Muscle layer of duodenum (tissue), 2 donors: Measurements from ENCODE around the gene SUPT20HL2.
"Not testable (repeated sequence)": the region's sequence is repeated elsewhere in the genome, so short reads cannot be mapped to it uniquely, and the experiment has no call there.

Experiments used
- H3K27ac ChIP-seq: one replicate; pipeline ENCODE4 v1.7.0; 2013; ENCODE audit warnings: mild to moderate bottlenecking, low read length
- H3K27me3 ChIP-seq: one replicate; pipeline ENCODE4 v1.7.0; 2013; ENCODE audit warnings: low read depth, mild to moderate bottlenecking, control low read depth, low read length
- H3K36me3 ChIP-seq, 2 donors: one replicate each; pipeline ENCODE4 v1.7.0; 2013; ENCODE audit warnings: low read length in 2 of 2, control low read depth in 1 of 2, mild to moderate bottlenecking in 1 of 2; ENCODE audit not compliant: insufficient read depth in 2 of 2, control insufficient read depth in 1 of 2
- H3K4me1 ChIP-seq, 2 donors: one replicate each; pipeline ENCODE4 v1.7.0; 2013; ENCODE audit warnings: low read length in 2 of 2, mild to moderate bottlenecking in 2 of 2, control low read depth in 1 of 2, moderate library complexity in 1 of 2; ENCODE audit not compliant: insufficient read depth in 2 of 2, control insufficient read depth in 1 of 2
- H3K4me3 ChIP-seq, 2 donors: one replicate each; pipeline ENCODE4 v1.7.0; 2013; ENCODE audit warnings: low read length in 2 of 2, low read depth in 1 of 2, mild to moderate bottlenecking in 1 of 2
- H3K9me3 ChIP-seq, 2 donors: one replicate each; pipeline ENCODE4 v1.7.0; 2013; ENCODE audit warnings: low read length in 2 of 2, control low read depth in 1 of 2, mild to moderate bottlenecking in 1 of 2; ENCODE audit not compliant: control insufficient read depth in 1 of 2
- donor health status: healthy.

Gene SUPT20HL2

GRCh38 chrX:24314019-24314635 lies at the start of gene SUPT20HL2:
TSS of gene SUPT20HL2 (minus strand) at chrX:24314069. CDS start at chrX:24313315, 754 bp downstream.
- Histone ChIP-seq H3K27me3 (no peaks in the 10 kb centered on the region), H3K36me3 (no peaks in the 10 kb centered on the region), H3K4me1 (no peaks in the 10 kb centered on the region), H3K9me3 (no peaks in the 10 kb centered on the region), H3K27ac (no peak within 1 kb of the TSS), H3K4me3 (no peak within 1 kb of the TSS)

GRCh38 chrX:24362089-24362745 lies 48.3 kb upstream of the SUPT20HL2 start:
- not testable (repeated sequence) for H3K9me3 ChIP-seq, H3K4me3 ChIP-seq

GRCh38 chrX:24360272-24360671 lies 46.4 kb upstream of the SUPT20HL2 start, which contains the start of gene SUPT20HL1:
TSS of gene SUPT20HL1 (plus strand) at chrX:24360639. CDS start at chrX:24362761, 2,122 bp downstream.
- H3K4me3 ChIP-seq: no peak within 1 kb of the TSS
- no peaks in the 10 kb centered on the region for H3K36me3 ChIP-seq
- no peak within 1 kb of the TSS for H3K27ac ChIP-seq
- no peaks in the 10 kb centered on the region for H3K27me3 ChIP-seq
- H3K9me3 ChIP-seq: no peaks in the 10 kb centered on the region
- H3K4me1 ChIP-seq: no peaks in the 10 kb centered on the region

More at GRCh38 chrX:24362089-24362745, 48.3 kb upstream of the SUPT20HL2 start:
- not testable (repeated sequence) for H3K4me1 ChIP-seq, H3K27me3 ChIP-seq, H3K36me3 ChIP-seq, H3K27ac ChIP-seq

DNA sequence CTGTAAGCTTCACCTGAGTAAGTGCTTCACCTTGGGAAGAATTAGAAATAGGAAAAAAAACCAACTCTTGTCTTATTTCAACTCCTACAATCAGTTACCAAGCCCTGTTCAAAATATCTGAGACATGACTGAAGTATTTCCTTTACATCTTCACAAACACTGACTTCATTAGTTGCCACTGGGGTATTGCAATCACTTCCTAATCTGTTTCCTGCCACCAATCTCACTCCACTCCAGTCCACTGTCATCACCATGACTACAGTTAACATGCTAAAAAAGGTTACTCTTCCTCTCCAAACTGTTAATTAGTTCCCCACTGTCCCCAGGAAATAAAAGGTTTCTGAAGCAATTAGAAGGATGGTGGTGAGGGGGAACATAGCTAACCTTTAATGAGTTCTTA lies 43.2 kb upstream of the SUPT20HL2 start:
- Histone ChIP-seq H3K27ac (no peak overlapping the region), H3K4me3 (no peak overlapping the region), H3K9me3 (no peaks in the 10 kb centered on the region), H3K4me1 (no peaks in the 10 kb centered on the region), H3K36me3 (no peaks in the 10 kb centered on the region), H3K27me3 (no peaks in the 10 kb centered on the region)

DNA sequence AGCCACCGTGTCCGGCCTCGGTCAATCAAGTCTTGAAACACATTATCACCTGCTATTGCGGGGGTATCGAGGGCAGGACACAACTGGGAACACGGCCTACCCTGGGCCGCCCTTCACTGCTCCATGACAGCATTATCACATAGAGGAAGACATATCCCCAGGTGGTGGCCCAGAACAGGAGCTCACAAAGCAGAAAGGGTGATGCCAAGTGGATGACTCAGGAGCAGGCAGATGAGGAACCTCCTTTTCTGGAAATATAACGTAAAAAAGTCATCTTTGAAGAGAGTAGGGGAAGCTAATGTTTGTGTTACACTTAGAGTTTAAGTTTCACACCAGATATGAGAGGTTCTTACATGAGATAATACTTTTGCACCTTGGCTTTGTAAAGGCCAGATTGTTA lies 41.2 kb upstream of the SUPT20HL2 start:
- Histone ChIP-seq H3K9me3 (no peaks in the 10 kb centered on the region), H3K27me3 (no peaks in the 10 kb centered on the region), H3K4me1 (no peaks in the 10 kb centered on the region), H3K36me3 (no peaks in the 10 kb centered on the region), H3K27ac (no peak overlapping the region), H3K4me3 (no peak overlapping the region)

GRCh38 chrX:24350217-24350616 lies 36.3 kb upstream of the SUPT20HL2 start:
- Histone ChIP-seq H3K36me3 (no peaks in the 10 kb centered on the region), H3K9me3 (no peaks in the 10 kb centered on the region), H3K27ac (no peak overlapping the region), H3K4me3 (no peak overlapping the region), H3K27me3 (no peaks in the 10 kb centered on the region), H3K4me1 (no peaks in the 10 kb centered on the region)

GRCh38 chrX:24347881-24348280 lies 34.0 kb upstream of the SUPT20HL2 start:
- H3K27ac ChIP-seq: no peak overlapping the region
- H3K36me3 ChIP-seq: no peaks in the 10 kb centered on the region
- no peaks in the 10 kb centered on the region for H3K27me3 ChIP-seq

GRCh38 chrX:24343719-24344118 lies 29.9 kb upstream of the SUPT20HL2 start:
- H3K27ac ChIP-seq: no peak overlapping the region
- no peaks in the 10 kb centered on the region for H3K36me3 ChIP-seq
- no peaks in the 10 kb centered on the region for H3K27me3 ChIP-seq
- H3K9me3 ChIP-seq: no peaks in the 10 kb centered on the region
- no peaks in the 10 kb centered on the region for H3K4me1 ChIP-seq
- H3K4me3 ChIP-seq: no peak overlapping the region

More at GRCh38 chrX:24347881-24348280, 34.0 kb upstream of the SUPT20HL2 start:
- Histone ChIP-seq H3K9me3 (no peaks in the 10 kb centered on the region), H3K4me1 (no peaks in the 10 kb centered on the region), H3K4me3 (no peak overlapping the region)

GRCh38 chrX:24341795-24342194 lies 27.9 kb upstream of the SUPT20HL2 start:
- H3K36me3 ChIP-seq: no peaks in the 10 kb centered on the region
- no peak overlapping the region for H3K4me3 ChIP-seq
- no peaks in the 10 kb centered on the region for H3K4me1 ChIP-seq
- H3K27me3 ChIP-seq: no peaks in the 10 kb centered on the region
- H3K27ac ChIP-seq: no peak overlapping the region
- H3K9me3 ChIP-seq: no peaks in the 10 kb centered on the region

GRCh38 chrX:24340501-24340900 lies 26.6 kb upstream of the SUPT20HL2 start:
- H3K4me1 ChIP-seq: no peaks in the 10 kb centered on the region
- H3K27me3 ChIP-seq: no peaks in the 10 kb centered on the region
- H3K4me3 ChIP-seq: no peak overlapping the region
- no peaks in the 10 kb centered on the region for H3K9me3 ChIP-seq
- H3K27ac ChIP-seq: no peak overlapping the region
- H3K36me3 ChIP-seq: no peaks in the 10 kb centered on the region

DNA sequence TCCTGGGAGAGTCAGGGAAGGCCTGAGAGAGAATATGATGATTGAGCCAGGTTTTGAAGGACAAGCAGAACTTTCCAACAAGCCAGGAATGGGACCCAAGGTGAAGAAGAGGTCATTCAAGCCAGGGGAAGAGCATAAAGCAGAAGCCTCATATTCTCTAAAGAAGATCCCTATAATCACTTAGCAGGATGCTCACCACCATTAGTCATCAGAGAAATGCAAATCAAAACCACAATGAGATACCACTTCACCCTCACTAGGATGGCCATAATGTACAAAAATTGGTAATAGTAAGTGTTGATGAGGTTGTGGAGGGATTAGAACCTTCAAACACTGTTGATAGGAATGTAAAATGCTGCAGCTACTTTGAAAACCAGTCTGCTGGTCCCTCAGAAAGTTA lies 26.0 kb upstream of the SUPT20HL2 start:
- H3K36me3 ChIP-seq: no peaks in the 10 kb centered on the region
- H3K9me3 ChIP-seq: no peaks in the 10 kb centered on the region
- no peaks in the 10 kb centered on the region for H3K27me3 ChIP-seq
- H3K27ac ChIP-seq: no peak overlapping the region
- no peak overlapping the region for H3K4me3 ChIP-seq
- H3K4me1 ChIP-seq: no peaks in the 10 kb centered on the region

GRCh38 chrX:24335871-24336270 lies 22.0 kb upstream of the SUPT20HL2 start:
- no peaks in the 10 kb centered on the region for H3K9me3 ChIP-seq
- no peaks in the 10 kb centered on the region for H3K4me1 ChIP-seq
- no peaks in the 10 kb centered on the region for H3K36me3 ChIP-seq
- no peak overlapping the region for H3K4me3 ChIP-seq
- H3K27me3 ChIP-seq: no peaks in the 10 kb centered on the region
- no peak overlapping the region for H3K27ac ChIP-seq
